ENCODE results near the gene TMEM131.
A peak's percentile ranks its signal among the peaks of the same experiment; 100 is the strongest.
"Not testable (repeated sequence)": the region's sequence is repeated elsewhere in the genome, so short reads cannot be mapped to it uniquely, and the experiment has no call there.

TMEM131 gene

GRCh38 chr2:97718051-97718882 is 277.5 kb downstream of the TMEM131 start:
- ATAC-seq: peak; percentile 67 to 79

- ATAC-seq: no peak
These were observed 278.1 kb downstream of the TMEM131 start for GRCh38 chr2:97717613-97717995.

DNA sequence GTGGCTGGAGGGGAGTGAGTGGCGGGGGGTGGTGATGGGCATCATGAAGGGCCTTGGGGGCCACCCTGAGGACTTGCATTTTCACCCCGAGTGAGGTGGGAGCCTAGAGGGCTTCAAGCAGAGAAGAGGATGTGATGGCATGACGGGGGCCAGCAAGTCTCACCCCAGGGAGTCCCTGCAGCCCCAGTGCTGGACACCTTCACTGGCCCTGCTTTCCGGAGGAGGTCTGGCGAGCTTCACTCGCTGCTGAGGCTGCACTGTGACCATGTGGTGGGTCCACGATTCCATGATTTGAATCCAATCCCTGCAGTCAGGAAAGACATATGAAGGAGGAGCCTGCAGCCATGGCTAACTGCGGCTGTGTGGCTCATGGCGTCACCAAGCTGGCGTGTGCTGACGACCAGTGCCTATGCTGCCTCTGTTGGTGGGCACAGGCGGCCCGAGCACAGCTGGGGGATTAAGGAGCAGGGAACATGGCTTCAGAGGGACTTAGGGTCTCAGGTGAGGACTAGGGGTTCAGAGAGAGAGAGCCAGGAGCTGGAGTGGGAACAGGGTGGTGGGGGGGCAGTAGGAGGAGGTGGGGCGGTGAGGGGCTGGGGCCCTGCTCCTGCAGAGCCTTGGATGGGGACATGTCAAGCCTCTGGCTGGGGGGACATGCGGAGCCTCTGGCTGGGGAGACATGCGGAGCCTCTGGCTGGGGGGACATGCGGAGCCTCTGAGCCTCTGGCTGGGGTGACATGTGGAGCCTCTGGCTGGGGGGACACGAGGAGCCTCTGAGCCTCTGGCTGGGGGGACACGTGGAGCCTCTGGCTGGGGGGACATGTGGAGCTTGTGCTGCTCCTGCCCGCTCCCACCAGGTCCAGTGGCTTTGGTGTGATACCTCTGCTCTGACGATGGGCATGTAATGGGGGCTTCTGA is 278.8 kb downstream of the TMEM131 start:
- no peak for ATAC-seq

DNA sequence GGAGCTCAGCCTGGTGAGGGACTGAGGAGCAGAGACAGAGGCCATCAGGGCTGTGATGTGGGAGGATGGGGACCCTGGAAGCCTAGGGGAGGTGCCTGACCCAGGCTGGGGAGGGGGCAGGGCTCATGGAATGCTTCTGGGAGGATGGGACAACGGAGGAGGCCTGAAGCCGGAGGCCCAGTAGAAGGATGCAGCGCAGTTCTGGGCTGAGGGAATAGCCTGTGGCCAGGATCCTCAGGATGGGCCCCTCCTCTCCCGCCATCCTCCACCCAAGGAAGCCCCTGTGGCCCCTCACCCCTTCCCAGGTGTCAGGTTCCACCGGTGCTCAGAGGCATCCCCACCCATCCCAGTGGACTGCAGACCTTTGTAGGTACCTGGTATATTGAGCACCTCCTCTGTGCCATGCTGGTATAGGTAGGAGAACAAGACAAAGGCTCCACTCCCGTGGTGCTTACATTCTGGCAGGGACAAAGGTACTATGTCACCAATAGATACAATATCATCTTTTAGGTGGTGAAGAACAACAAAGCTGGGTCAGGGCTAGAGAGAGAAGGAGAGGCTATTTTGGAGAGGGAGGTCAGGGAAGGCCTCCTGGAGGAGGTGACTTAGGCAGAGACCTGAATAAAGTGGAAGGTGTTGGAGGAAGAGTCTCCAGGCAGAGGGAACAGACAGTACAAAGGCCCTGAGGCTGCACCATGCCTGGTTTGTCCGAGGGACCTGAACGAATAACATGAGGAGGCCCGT is 279.6 kb downstream of the TMEM131 start:
- ATAC-seq: no peak

DNA sequence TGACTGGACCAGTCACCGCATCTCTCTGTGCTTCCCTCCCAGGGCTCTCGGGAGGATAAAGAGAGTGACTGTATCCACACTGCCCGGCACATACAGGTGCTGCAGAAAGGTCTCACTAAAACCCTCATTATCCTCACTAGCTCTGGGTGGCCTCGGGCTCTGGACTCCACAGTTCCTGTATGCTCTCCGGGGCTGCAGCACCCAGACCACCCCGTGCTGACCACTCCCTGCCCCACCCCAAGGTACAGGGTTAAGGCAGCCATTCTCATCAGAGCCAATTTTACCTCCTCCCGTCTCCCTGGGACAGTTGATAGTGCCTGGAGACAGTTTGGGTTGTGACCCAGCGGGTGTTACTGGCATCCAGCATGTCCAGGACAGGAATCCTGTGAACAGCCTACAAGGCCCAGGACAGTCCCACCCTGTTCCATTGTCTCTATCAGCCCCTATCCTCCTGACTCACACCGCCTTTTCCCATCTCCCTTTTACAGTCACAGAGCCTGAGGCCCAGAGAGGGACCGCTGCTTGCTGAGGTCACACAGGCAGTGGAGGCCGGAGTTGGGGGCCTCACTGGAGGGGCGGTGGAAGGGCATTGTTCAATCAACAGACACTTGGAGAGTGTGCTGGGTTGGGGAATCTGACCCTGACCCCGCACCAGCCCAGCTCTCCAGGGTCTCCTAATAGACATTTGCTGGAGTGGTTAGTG is 280.6 kb downstream of the TMEM131 start:
- no peak for ATAC-seq

- peak; percentile 30 to 33 for ATAC-seq
These were observed 281.4 kb downstream of the TMEM131 start for GRCh38 chr2:97714084-97714949.

- ATAC-seq: peak; percentile 50 to 52
These were observed 282.3 kb downstream of the TMEM131 start, which contains the start of gene ZAP70 for GRCh38 chr2:97713296-97714083. TSS of gene ZAP70 (plus strand) at chr2:97713576. CDS start at chr2:97724037, 10,461 bp downstream.

DNA sequence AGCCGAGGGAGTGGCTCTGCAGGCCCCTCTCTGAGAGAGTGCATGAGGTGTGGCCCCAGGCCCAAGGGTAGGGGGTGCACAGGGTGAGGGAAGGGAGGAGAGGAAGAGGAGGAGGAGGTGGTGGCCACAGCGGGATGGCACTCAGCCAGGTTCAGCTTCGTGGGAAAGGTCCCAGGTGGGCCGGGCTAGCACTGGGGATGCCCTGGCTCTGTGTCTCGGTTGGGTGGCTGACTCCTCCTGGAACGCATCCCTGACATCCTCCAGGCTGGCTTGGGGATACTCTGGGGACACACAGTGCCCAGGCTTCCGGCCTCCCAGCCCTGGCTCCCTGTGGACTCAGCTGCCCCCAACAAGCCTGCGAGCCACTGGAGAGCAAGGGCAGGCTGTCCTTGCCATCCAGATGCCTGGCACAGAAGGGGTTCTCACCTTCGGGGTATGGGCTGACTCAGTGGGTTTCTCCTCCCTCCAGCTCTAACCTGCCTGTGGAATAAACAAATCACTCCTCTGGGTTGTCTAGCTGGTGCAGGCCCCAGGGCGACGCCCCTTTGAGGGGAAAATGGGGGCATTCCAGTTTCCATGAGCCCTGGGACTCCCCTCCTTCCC is 283.0 kb downstream of the TMEM131 start:
- ATAC-seq: peak; percentile 22 to 39

DNA sequence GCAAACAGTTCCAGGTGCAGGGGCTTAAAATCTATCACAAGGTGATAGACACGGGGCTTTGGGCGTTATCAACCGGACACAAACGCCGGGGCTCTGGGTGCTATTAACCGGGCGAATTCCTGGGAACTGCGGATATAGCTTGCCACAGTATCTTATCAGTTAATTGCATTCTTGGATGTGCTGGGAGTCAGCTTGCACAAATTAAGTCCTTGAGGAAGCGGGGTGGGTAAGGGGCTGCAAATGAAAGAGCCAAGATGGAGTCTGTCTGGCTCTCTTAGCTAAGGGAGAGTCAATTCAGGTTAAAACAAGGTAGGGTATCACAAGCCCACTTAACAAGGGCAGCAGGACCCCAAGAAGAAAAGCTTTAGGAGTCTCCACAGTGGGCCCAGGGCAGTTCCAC is 283.6 kb downstream of the TMEM131 start:
- ATAC-seq: not testable (repeated sequence)

- ATAC-seq: no peak
These were observed 284.4 kb downstream of the TMEM131 start for GRCh38 chr2:97711394-97711711.

- no peak for ATAC-seq
These were observed 287.1 kb downstream of the TMEM131 start for GRCh38 chr2:97708608-97709007.

- ATAC-seq: no peak
These were observed 287.7 kb downstream of the TMEM131 start for GRCh38 chr2:97708048-97708380.

- ATAC-seq: no peak
These were observed 288.2 kb downstream of the TMEM131 start for GRCh38 chr2:97707362-97708047.

DNA sequence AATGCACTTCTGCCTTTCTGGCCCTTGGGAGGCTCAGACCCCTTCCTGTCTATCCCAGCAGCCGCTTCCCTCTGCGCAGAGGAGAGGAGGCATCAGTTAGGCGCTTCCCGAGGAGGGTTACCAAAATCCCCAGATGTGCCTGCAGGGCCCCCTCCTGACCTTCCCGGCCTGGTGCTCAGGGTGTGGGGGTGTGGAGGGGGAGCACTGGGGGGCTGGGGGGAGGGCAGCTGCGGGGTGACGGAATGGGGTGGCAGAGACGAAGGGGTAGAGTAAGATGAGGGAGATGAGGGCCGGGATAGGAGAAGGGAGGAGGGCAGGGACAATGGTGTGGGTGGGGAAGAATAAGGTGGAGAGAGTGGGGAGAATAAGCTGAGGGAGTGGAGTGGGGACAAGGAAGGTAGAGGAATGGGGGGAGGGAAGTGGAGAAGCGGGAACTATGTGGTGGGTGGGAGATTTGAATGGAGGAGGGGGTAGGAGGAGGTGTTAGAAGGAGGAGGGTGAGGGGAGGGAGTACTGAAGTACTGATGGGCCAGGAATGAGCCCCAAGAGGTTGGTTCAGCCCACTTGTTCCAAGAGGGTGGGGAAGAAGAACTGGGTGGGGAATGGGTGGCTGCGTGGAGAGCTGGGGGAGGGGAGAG is 288.9 kb downstream of the TMEM131 start:
- no peak for ATAC-seq
